H4 (cell line): ENCODE measurements around the gene TRAPPC4. TPM values are rescaled to one million over a fixed set of nuclear protein-coding genes. Genes with fewer than 3 reads are reported as not detected.
"Not testable (repeated sequence)": the region's sequence is repeated elsewhere in the genome, so short reads cannot be mapped to it uniquely, and the experiment has no call there.

ENCODE experiments used
- DNase-seq: peaks from one replicate; pipeline ENCODE4 v3.0.0-alpha.2; 2015; ENCODE audit warnings: low spot score
- total RNA-seq: library from RNA; depleted of rRNA; stranded (reverse); fragments of >200 nt; shearing (Covaris generic); gene quantifications from 2 replicates; pipeline ENCODE4 v1.2.3, GENCODE V29; 2014

TRAPPC4 gene
- total RNA-seq, 1 experiment from 2014 or later: 118 TPM

GRCh38 chr11:119033421-119033820, 14.9 kb downstream of the TRAPPC4 start:
- DNase-seq: not testable (repeated sequence)

- DNase-seq: no peak
Observed at GRCh38 chr11:119034813-119035212, 16.2 kb downstream of the TRAPPC4 start.

GRCh38 chr11:119038884-119039283, 20.3 kb downstream of the TRAPPC4 start:
- DNase-seq: no peak

- DNase-seq: not testable (repeated sequence)
Observed at GRCh38 chr11:119039471-119039870, 20.9 kb downstream of the TRAPPC4 start.

GRCh38 chr11:119041821-119042514, 23.4 kb downstream of the TRAPPC4 start:
- DNase-seq: no peak

- DNase-seq: no peak
Observed at GRCh38 chr11:119042927-119043326, 24.4 kb downstream of the TRAPPC4 start.

GRCh38 chr11:119044708-119045107, 26.1 kb downstream of the TRAPPC4 start:
- DNase-seq: no peak

GRCh38 chr11:119046489-119046888, 27.9 kb downstream of the TRAPPC4 start:
- no peak for DNase-seq

GRCh38 chr11:119047205-119047604, 28.6 kb downstream of the TRAPPC4 start:
- DNase-seq: no peak

GRCh38 chr11:119048644-119049043, 30.1 kb downstream of the TRAPPC4 start:
- DNase-seq: no peak

- no peak for DNase-seq
Observed at GRCh38 chr11:119049081-119049480, 30.5 kb downstream of the TRAPPC4 start.

GRCh38 chr11:119051440-119052162, 33.0 kb downstream of the TRAPPC4 start:
- DNase-seq: no peak

GRCh38 chr11:119052163-119052814, 33.7 kb downstream of the TRAPPC4 start:
- DNase-seq: no peak

- no peak for DNase-seq
Observed at GRCh38 chr11:119054418-119054817, 35.9 kb downstream of the TRAPPC4 start.

- no peak for DNase-seq
Observed at GRCh38 chr11:119055901-119056300, 37.3 kb downstream of the TRAPPC4 start.

- no peak for DNase-seq
Observed at GRCh38 chr11:119056421-119056999, 37.9 kb downstream of the TRAPPC4 start.

- peak; percentile 93 for DNase-seq
Observed at GRCh38 chr11:119057000-119057769, 38.6 kb downstream of the TRAPPC4 start, which contains the start of gene HYOU1. Gene HYOU1 (minus strand): TSS chr11:119057205. CDS start chr11:119056160, 1,045 bp downstream.

- not testable (repeated sequence) for DNase-seq
Observed at GRCh38 chr11:119059128-119059527, 40.6 kb downstream of the TRAPPC4 start.

GRCh38 chr11:119061256-119061655, 42.7 kb downstream of the TRAPPC4 start:
- DNase-seq: no peak

GRCh38 chr11:119062779-119063178, 44.2 kb downstream of the TRAPPC4 start:
- peak; percentile 61 for DNase-seq

GRCh38 chr11:119065369-119065768, 46.8 kb downstream of the TRAPPC4 start:
- peak; percentile 33 for DNase-seq
